NCI-H187 (cell line): ENCODE data around the gene CGB8.
"Not testable (repeated sequence)": the region's sequence is repeated elsewhere in the genome, so short reads cannot be mapped to it uniquely, and the experiment has no call there.

Source experiments
- DNase-seq, 2 experiments: peaks; one replicate each; lab custom pipeline; 2025; lab: John Stamatoyannopoulos, UW

The CGB8 gene

GRCh38 chr19:49030323-49030722 is 18.6 kb downstream of the CGB8 start:
- not testable (repeated sequence) for DNase-seq

GRCh38 chr19:49029749-49030148 is 19.2 kb downstream of the CGB8 start:
- DNase-seq, result not testable (repeated sequence)

- DNase-seq, result not testable (repeated sequence)
Observed at GRCh38 chr19:49028686-49029085, 20.2 kb downstream of the CGB8 start.

- DNase-seq, result not testable (repeated sequence)
Observed at GRCh38 chr19:49025599-49025998, 23.3 kb downstream of the CGB8 start.

GRCh38 chr19:49025088-49025487 is 23.8 kb downstream of the CGB8 start:
- DNase-seq, result not testable (repeated sequence)

GRCh38 chr19:49024233-49024632 is 24.7 kb downstream of the CGB8 start, which contains the start of gene CGB3:
CGB3 (minus strand) TSS chr19:49024333; CDS start chr19:49023971, 362 bp downstream.
- not testable (repeated sequence) for DNase-seq

GRCh38 chr19:49022116-49022515 is 26.8 kb downstream of the CGB8 start:
- DNase-seq, result no peak

- no peak for DNase-seq
Observed at GRCh38 chr19:49020931-49021895, 27.7 kb downstream of the CGB8 start.

- DNase-seq, result no peak
Observed at GRCh38 chr19:49020342-49020741, 28.6 kb downstream of the CGB8 start.

- peak; percentile 50 to 70 for DNase-seq
Observed at GRCh38 chr19:49019242-49019932, 29.5 kb downstream of the CGB8 start.

- DNase-seq, result not testable (repeated sequence)
Observed at GRCh38 chr19:49018388-49019241, 30.3 kb downstream of the CGB8 start.

- no peak for DNase-seq
Observed at GRCh38 chr19:49017666-49018351, 31.1 kb downstream of the CGB8 start.

- no peak for DNase-seq
Observed at GRCh38 chr19:49017041-49017665, 31.8 kb downstream of the CGB8 start, which contains the start of gene LHB. LHB (minus strand) TSS chr19:49017091; CDS start chr19:49017081, 10 bp downstream.

- DNase-seq, result no peak
Observed at GRCh38 chr19:49016067-49016839, 32.7 kb downstream of the CGB8 start.

- no peak for DNase-seq
Observed at GRCh38 chr19:49014870-49015255, 34.0 kb downstream of the CGB8 start.

- no peak for DNase-seq
Observed at GRCh38 chr19:49014123-49014869, 34.6 kb downstream of the CGB8 start.

GRCh38 chr19:49011194-49011593 is 37.7 kb downstream of the CGB8 start:
- DNase-seq, result no peak

GRCh38 chr19:49010453-49010852 is 38.5 kb downstream of the CGB8 start:
- DNase-seq, result no peak

GRCh38 chr19:49009828-49010227 is 39.1 kb downstream of the CGB8 start:
- DNase-seq, result no peak
